Liver (tissue), 3 donors: ENCODE measurements around the gene PSTPIP1.

Source experiments
- HNF4G ChIP-seq: IDR thresholded peaks from 2 replicates; pipeline ENCODE4 v1.6.1; 2016; ENCODE audit warnings: antibody characterized with exemption
- SP1 ChIP-seq: IDR thresholded peaks from 2 replicates; pipeline ENCODE4 v1.6.1; 2018; ENCODE audit warnings: antibody characterized with exemption, mild to moderate bottlenecking
- TAF1 ChIP-seq: conservative IDR thresholded peaks from 2 replicates; pipeline ENCODE4 v1.6.1; 2016; ENCODE audit warnings: antibody characterized with exemption, mild to moderate bottlenecking
- YY1 ChIP-seq: IDR thresholded peaks from 2 replicates; pipeline ENCODE4 v1.6.1; 2016; ENCODE audit warnings: antibody characterized with exemption, mild to moderate bottlenecking
- TF ChIP-seq, protein P1 (sequence below): fragments of 150-350 bp; IDR thresholded peaks from 2 replicates; pipeline ENCODE4 v1.5.1; 2017; ENCODE audit warnings: improper control_type of control experiment, low read depth, low read length; ENCODE audit not compliant: missing input control
- donor health status: healthy.
- donor health status: healthy.

DNA sequence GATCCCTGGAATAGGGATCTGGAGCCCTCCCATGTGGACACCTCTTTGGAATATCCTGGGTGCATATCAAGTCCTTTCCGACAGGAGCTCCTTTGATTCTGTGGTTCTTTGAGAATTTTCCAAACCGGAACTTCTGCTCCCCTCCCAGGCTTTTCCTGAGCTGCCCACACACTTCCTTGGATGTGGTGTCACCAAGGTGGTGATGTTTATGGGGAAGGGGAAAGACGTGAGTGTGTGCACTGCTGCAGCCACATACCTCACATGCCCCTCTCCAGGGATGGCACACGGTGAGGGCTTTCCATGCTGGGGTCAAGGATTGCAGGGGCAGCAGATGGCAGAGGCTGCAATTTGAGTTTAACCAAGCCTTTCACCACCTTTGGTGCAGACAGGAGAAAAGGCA lies 27.9 kb upstream of the PSTPIP1 start:
- TF ChIP-seq, protein P1, sequence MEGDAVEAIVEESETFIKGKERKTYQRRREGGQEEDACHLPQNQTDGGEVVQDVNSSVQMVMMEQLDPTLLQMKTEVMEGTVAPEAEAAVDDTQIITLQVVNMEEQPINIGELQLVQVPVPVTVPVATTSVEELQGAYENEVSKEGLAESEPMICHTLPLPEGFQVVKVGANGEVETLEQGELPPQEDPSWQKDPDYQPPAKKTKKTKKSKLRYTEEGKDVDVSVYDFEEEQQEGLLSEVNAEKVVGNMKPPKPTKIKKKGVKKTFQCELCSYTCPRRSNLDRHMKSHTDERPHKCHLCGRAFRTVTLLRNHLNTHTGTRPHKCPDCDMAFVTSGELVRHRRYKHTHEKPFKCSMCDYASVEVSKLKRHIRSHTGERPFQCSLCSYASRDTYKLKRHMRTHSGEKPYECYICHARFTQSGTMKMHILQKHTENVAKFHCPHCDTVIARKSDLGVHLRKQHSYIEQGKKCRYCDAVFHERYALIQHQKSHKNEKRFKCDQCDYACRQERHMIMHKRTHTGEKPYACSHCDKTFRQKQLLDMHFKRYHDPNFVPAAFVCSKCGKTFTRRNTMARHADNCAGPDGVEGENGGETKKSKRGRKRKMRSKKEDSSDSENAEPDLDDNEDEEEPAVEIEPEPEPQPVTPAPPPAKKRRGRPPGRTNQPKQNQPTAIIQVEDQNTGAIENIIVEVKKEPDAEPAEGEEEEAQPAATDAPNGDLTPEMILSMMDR, result no peak
- TF ChIP-seq YY1 (no peak), HNF4G (no peak), TAF1 (no peak), SP1 (no peak)
